Gastroesophageal sphincter (tissue), 3 donors: ENCODE data around the gene MSL3B.

Experiments used
- POLR2A ChIP-seq, 2 donors: fragments of 450-650 bp; IDR thresholded peaks; one replicate each; pipeline ENCODE4 v1.6.1; 2017; ENCODE audit warnings: antibody characterized with exemption in 2 of 2, mild to moderate bottlenecking in 2 of 2, moderate library complexity in 1 of 2
- TF ChIP-seq, protein P1 (sequence below), 4 experiments: fragments of 200-600 bp in 2 of 4; fragments of 450-650 bp in 2 of 4; sonication (generic) in 1 of 4; IDR thresholded peaks; one replicate each; pipeline ENCODE4 v1.5.1; 2017 to 2019; ENCODE audit warnings: antibody characterized with exemption in 4 of 4, mild to moderate bottlenecking in 2 of 4, moderate library complexity in 2 of 4

DNA sequence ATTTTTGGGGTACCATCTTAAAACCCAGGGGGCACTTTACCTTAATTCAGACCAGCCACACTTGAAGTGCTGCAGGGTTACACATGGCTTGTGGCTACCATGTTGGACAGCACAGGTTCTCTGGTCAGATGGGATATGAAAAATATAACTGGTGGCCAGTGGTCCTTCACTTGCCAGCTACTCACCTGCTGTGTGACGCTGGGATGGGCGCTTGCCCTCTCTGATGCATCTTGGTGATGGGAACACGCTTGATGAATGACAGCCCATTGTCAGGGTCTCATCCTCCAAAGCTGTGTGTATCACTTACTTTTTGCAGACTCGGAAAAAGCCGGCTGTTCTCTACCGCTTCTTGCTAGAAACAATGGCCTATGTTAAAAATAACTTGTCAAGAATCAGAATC lies 36.3 kb downstream of the MSL3B start:
- TF ChIP-seq, protein P1, sequence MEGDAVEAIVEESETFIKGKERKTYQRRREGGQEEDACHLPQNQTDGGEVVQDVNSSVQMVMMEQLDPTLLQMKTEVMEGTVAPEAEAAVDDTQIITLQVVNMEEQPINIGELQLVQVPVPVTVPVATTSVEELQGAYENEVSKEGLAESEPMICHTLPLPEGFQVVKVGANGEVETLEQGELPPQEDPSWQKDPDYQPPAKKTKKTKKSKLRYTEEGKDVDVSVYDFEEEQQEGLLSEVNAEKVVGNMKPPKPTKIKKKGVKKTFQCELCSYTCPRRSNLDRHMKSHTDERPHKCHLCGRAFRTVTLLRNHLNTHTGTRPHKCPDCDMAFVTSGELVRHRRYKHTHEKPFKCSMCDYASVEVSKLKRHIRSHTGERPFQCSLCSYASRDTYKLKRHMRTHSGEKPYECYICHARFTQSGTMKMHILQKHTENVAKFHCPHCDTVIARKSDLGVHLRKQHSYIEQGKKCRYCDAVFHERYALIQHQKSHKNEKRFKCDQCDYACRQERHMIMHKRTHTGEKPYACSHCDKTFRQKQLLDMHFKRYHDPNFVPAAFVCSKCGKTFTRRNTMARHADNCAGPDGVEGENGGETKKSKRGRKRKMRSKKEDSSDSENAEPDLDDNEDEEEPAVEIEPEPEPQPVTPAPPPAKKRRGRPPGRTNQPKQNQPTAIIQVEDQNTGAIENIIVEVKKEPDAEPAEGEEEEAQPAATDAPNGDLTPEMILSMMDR (IDR thresholded peaks at IDR 0.05) = no peak
- no peak for TF ChIP-seq POLR2A (IDR thresholded peaks at IDR 0.05)
